WI38 (cell line): ENCODE data around the gene DERA.

Experiments used
- H3K4me3 ChIP-seq: 2 replicates; pipeline ENCODE4 v1.5.1; 2011; ENCODE audit warnings: low read depth, mild to moderate bottlenecking, control low read depth, low read length
- TF ChIP-seq, protein P1 (sequence below): IDR thresholded peaks from 2 replicates; pipeline ENCODE4 v1.5.1; 2012; ENCODE audit warnings: low read depth, mild to moderate bottlenecking, control low read depth, low read length

DERA gene

DNA sequence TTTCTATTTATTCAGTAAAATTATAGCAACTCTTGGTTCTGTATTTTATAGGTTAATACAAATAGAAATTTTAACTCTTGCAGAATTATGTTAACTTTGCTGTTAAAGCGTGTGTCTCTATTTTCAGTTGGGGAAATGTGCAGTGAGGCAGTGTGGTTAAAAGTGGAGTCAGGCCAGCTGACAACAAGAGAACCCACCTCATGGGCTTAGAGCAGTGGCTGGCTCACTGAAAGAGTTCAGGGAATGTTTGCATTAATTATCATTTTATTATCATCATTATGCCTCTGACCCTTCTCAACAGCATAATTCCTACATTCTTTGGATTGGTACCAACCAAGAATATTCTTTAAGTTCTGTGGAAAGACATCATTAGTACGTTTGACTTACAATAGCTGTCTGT, 163.8 kb downstream of the DERA start:
- TF ChIP-seq, protein P1, sequence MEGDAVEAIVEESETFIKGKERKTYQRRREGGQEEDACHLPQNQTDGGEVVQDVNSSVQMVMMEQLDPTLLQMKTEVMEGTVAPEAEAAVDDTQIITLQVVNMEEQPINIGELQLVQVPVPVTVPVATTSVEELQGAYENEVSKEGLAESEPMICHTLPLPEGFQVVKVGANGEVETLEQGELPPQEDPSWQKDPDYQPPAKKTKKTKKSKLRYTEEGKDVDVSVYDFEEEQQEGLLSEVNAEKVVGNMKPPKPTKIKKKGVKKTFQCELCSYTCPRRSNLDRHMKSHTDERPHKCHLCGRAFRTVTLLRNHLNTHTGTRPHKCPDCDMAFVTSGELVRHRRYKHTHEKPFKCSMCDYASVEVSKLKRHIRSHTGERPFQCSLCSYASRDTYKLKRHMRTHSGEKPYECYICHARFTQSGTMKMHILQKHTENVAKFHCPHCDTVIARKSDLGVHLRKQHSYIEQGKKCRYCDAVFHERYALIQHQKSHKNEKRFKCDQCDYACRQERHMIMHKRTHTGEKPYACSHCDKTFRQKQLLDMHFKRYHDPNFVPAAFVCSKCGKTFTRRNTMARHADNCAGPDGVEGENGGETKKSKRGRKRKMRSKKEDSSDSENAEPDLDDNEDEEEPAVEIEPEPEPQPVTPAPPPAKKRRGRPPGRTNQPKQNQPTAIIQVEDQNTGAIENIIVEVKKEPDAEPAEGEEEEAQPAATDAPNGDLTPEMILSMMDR = no peak
- H3K4me3 ChIP-seq = no peak overlapping the region

- no peak overlapping the region for H3K4me3 ChIP-seq
- TF ChIP-seq, protein P1 = no peak
These were observed 164.8 kb downstream of the DERA start for GRCh38 chr12:16075887-16076286.

GRCh38 chr12:16076557-16076956, 165.4 kb downstream of the DERA start:
- TF ChIP-seq, protein P1 = peak; percentile 22; the same call in 1 of the 2 replicates
- H3K4me3 ChIP-seq = no peak overlapping the region

DNA sequence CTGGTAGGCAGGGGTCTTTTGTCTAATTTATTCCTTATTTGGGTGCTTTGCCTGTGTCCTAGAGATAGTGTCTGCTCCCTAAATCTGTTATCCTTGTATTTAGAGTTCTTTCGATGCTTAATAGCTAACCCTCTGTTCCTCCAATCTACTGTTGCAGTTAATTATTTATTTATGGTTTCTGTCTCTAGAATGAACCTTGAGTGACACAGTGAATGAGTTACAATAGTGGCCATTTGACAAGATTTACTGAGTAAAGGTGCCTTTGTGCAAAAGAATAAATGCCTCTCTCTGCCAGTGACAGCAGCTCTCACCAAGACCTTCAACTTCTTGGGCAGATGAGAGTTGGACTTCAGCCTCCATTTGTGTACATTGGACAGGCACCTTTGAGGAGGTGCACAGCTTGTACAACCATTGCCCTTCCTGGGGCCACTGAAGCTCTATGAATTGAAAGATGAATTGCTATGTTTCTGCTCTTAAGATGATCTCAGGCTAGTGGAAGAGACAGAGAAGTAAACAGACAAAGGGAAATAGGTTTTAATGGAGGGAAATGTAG, 165.9 kb downstream of the DERA start:
- TF ChIP-seq, protein P1 = no peak
- no peak overlapping the region for H3K4me3 ChIP-seq

DNA sequence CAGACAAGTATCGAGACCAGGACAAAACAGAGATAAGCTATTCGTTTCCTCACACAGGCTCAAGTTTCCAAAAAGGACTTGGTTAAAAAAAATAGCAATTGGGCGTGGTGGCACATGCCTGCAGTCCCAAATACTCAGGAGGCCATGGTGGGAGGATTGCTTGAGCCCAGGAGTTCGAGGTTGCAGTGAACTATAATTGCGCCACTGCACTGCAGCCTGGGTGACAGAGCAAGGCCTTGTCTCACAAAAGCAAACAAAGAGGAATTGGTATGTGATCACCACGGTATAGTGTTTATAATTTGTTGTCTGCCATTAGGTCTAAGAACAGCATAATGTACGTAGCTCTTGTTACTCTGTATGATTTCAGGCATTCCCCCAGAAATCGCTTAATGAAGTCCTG, 175.3 kb downstream of the DERA start:
- no peak overlapping the region for H3K4me3 ChIP-seq
- TF ChIP-seq, protein P1 = no peak

- H3K4me3 ChIP-seq = no peak overlapping the region
- TF ChIP-seq, protein P1 = no peak
These were observed 175.8 kb downstream of the DERA start for GRCh38 chr12:16086942-16087341.
